ENCODE measurements around the gene MARCKSL1. TPM values are rescaled to one million over a fixed set of nuclear protein-coding genes. Genes with fewer than 3 reads are reported as not detected.

Gene MARCKSL1
- total RNA-seq, 2 experiments from 2014 or later, result 23.4 to 23.6 TPM

- H3K27me3 ChIP-seq (ENCODE audit: control insufficient read depth in 1 of 2, insufficient read depth in 2 of 2, low read length in 2 of 2), result no peaks in the 10 kb centered on the region
- H3K27ac ChIP-seq (ENCODE audit: low read depth in 1 of 2, low read length in 2 of 2), result peak overlapping the region; percentile 22 to 52
- Mint-ChIP-seq H3K4me1 (ENCODE audit: low read depth) (peaks cover 53% of the 10 kb centered on the region), H3K9me3 (no peaks in the 10 kb centered on the region), H3K4me3 (peak overlapping the region; percentile 94), H3K27me3 (no peaks in the 10 kb centered on the region), H3K36me3 (ENCODE audit: low read depth) (peaks cover 54% of the 10 kb centered on the region), H3K27ac (peak overlapping the region; percentile 87)
- H3K4me1 ChIP-seq (ENCODE audit: insufficient read depth, low read length), result peaks cover 49% of the 10 kb centered on the region
- H3K9me3 ChIP-seq (ENCODE audit: control insufficient read depth in 1 of 2, insufficient read depth in 1 of 2, low read length in 2 of 2), result no peaks in the 10 kb centered on the region
- DNase-seq (peak in 1 of 14 experiments; percentile 12), ATAC-seq (ENCODE audit: poor library complexity) (no peak)
- peaks cover 44% of the 10 kb centered on the region for H3K36me3 ChIP-seq (ENCODE audit: insufficient read depth, low read length)
- CTCF ChIA-PET, result interaction anchor here (2.0 to 2.7 kb wide), 2 partner anchors 38 to 119 kb away, joined by 5 to 12 read pairs; no protein-coding TSS in a partner anchor
- TF ChIP-seq CTCF (IDR thresholded peaks at IDR 0.05), result no peak
- POLR2A ChIA-PET, result interaction anchor here (0.7 to 3.8 kb wide), 6 partner anchors 12 to 225 kb away, joined by 3 to 72 read pairs (median 5); partner anchors contain the start of genes BSDC1 and HDAC1
- peak overlapping the region; percentile 59 for H3K4me3 ChIP-seq (ENCODE audit: low read length)
- intact Hi-C loops (cut with DNase I, micrococcal nuclease), result loop anchor here in 1 of 2 experiments (2.0 to 5.0 kb wide), 4 partner anchors 38 to 78 kb away; no protein-coding TSS in a partner anchor
Observed at GRCh38 chr1:32334274-32334861, 1.7 kb downstream of the MARCKSL1 start.

- H3K27ac Mint-ChIP-seq, result peak overlapping the region; percentile 70
- Histone ChIP-seq H3K4me1 (ENCODE audit: insufficient read depth, low read length) (peaks cover 42% of the 10 kb centered on the region), H3K4me3 (ENCODE audit: low read length) (no peak overlapping the region), H3K27me3 (ENCODE audit: control insufficient read depth in 1 of 2, insufficient read depth in 2 of 2, low read length in 2 of 2) (no peaks in the 10 kb centered on the region), H3K9me3 (ENCODE audit: control insufficient read depth in 1 of 2, insufficient read depth in 1 of 2, low read length in 2 of 2) (no peaks in the 10 kb centered on the region), H3K27ac (ENCODE audit: low read depth in 1 of 2, low read length in 2 of 2) (peak overlapping the region in 1 of 2 donors; percentile 1), H3K36me3 (ENCODE audit: insufficient read depth, low read length) (peaks cover 53% of the 10 kb centered on the region)
- H3K4me1 Mint-ChIP-seq (ENCODE audit: low read depth), result peaks cover 47% of the 10 kb centered on the region
- no peak for DNase-seq
- no peaks in the 10 kb centered on the region for H3K27me3 Mint-ChIP-seq
- no peaks in the 10 kb centered on the region for H3K9me3 Mint-ChIP-seq
- no peak for TF ChIP-seq CTCF (IDR thresholded peaks at IDR 0.05)
- H3K36me3 Mint-ChIP-seq (ENCODE audit: low read depth), result peaks cover 63% of the 10 kb centered on the region
- intact Hi-C loops (cut with DNase I, micrococcal nuclease), result loop anchor here in 1 of 2 experiments (5.0 kb wide), 1 partner anchor 71 kb away; no protein-coding TSS in a partner anchor
- POLR2A ChIA-PET, result interaction anchor here (1.4 to 2.4 kb wide), 5 partner anchors 11 to 93 kb away, joined by 4 to 17 read pairs (median 5); partner anchors contain the start of gene BSDC1
- H3K4me3 Mint-ChIP-seq, result peak overlapping the region; percentile 94
- no peak for ATAC-seq (ENCODE audit: poor library complexity)
- CTCF ChIA-PET, result interaction anchor here (1.6 to 2.0 kb wide), 3 partner anchors 39 to 93 kb away, joined by 5 to 6 read pairs (median 5); no protein-coding TSS in a partner anchor
Observed at GRCh38 chr1:32333251-32333963, 2.6 kb downstream of the MARCKSL1 start.

- Histone ChIP-seq H3K36me3 (ENCODE audit: insufficient read depth, low read length) (peaks cover 62% of the 10 kb centered on the region), H3K27me3 (ENCODE audit: control insufficient read depth in 1 of 2, insufficient read depth in 2 of 2, low read length in 2 of 2) (no peaks in the 10 kb centered on the region), H3K4me1 (ENCODE audit: insufficient read depth, low read length) (peaks cover 32% of the 10 kb centered on the region), H3K4me3 (ENCODE audit: low read length) (no peak overlapping the region), H3K9me3 (ENCODE audit: control insufficient read depth in 1 of 2, insufficient read depth in 1 of 2, low read length in 2 of 2) (no peaks in the 10 kb centered on the region), H3K27ac (ENCODE audit: low read depth in 1 of 2, low read length in 2 of 2) (no peak overlapping the region)
- ChIA-PET CTCF (interaction anchor here (1.6 to 2.0 kb wide), 3 partner anchors 40 to 92 kb away, joined by 5 to 6 read pairs (median 5); no protein-coding TSS in a partner anchor), POLR2A (interaction anchor here (0.6 to 2.4 kb wide), 7 partner anchors 10 to 92 kb away, joined by 3 to 17 read pairs (median 5); partner anchors contain the start of gene BSDC1)
- Mint-ChIP-seq H3K27ac (peak overlapping the region; percentile 59), H3K27me3 (no peaks in the 10 kb centered on the region), H3K4me3 (peak overlapping the region; percentile 54), H3K36me3 (ENCODE audit: low read depth) (peaks cover 73% of the 10 kb centered on the region), H3K4me1 (ENCODE audit: low read depth) (peaks cover 41% of the 10 kb centered on the region), H3K9me3 (no peaks in the 10 kb centered on the region)
- no peak for ATAC-seq (ENCODE audit: poor library complexity)
- no peak for DNase-seq
- intact Hi-C loops (cut with DNase I, micrococcal nuclease), result loop anchor here in 1 of 2 experiments (5.0 kb wide), 1 partner anchor 70 kb away; no protein-coding TSS in a partner anchor
- TF ChIP-seq CTCF (IDR thresholded peaks at IDR 0.05), result no peak
Observed at GRCh38 chr1:32332290-32333079, 3.5 kb downstream of the MARCKSL1 start.

Measured in CD4-positive, alpha-beta T cell (primary cell).